ENCODE results near the gene CIART.

DNA sequence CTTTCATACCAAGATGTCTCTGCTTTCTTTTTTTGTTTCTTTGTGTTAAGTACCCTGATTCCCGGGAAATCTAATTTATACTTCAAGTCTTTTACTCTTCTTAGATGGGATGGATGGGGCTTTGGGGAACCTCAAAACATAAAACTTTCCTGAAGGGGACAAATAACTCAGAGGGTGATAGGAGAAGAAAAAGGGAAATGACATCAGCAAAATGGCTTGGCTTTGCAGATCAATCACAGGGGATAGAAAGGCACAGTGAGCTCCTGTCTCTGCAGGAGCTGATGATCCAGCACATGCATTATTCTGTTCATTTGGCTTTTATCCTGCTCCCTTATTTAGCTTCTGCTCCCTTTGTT lies 26.2 kb upstream of the CIART start:
- TF ChIP-seq RAD21 (IDR thresholded peaks at IDR 0.05; ENCODE audit: low read depth): no peak
- TF ChIP-seq REST (IDR thresholded peaks at IDR 0.05; ENCODE audit: low read depth): no peak
- TF ChIP-seq TAF1 (IDR thresholded peaks at IDR 0.05; ENCODE audit: low read depth): no peak
- no peak for TF ChIP-seq FOXM1 (IDR thresholded peaks at IDR 0.05; ENCODE audit: borderline replicate concordance, low read depth)
- no peak for TF ChIP-seq CEBPB (IDR thresholded peaks at IDR 0.05)
- TF ChIP-seq USF1 (IDR thresholded peaks at IDR 0.05): no peak
- no peak for TF ChIP-seq EP300 (IDR thresholded peaks at IDR 0.05; ENCODE audit: borderline replicate concordance)

Data from Ishikawa (cell line).